GM21576 (cell line): ENCODE results near the gene SRRM3.
"Not testable (repeated sequence)": the region's sequence is repeated elsewhere in the genome, so short reads cannot be mapped to it uniquely, and the experiment has no call there.

Source experiments
- ATAC-seq: cut with Tn5 transposase; IDR thresholded peaks from one replicate; pipeline ENCODE4 v1.9.1; 2021; ENCODE audit warnings: mild to moderate bottlenecking, moderate library complexity; ENCODE audit not compliant: unreplicated experiment

Gene SRRM3

GRCh38 chr7:76335417-76335816, 133.7 kb downstream of the SRRM3 start:
- not testable (repeated sequence) for ATAC-seq

GRCh38 chr7:76336094-76336493, 134.4 kb downstream of the SRRM3 start:
- ATAC-seq: no peak
